ENCODE measurements around the gene ZNF574.

DNA sequence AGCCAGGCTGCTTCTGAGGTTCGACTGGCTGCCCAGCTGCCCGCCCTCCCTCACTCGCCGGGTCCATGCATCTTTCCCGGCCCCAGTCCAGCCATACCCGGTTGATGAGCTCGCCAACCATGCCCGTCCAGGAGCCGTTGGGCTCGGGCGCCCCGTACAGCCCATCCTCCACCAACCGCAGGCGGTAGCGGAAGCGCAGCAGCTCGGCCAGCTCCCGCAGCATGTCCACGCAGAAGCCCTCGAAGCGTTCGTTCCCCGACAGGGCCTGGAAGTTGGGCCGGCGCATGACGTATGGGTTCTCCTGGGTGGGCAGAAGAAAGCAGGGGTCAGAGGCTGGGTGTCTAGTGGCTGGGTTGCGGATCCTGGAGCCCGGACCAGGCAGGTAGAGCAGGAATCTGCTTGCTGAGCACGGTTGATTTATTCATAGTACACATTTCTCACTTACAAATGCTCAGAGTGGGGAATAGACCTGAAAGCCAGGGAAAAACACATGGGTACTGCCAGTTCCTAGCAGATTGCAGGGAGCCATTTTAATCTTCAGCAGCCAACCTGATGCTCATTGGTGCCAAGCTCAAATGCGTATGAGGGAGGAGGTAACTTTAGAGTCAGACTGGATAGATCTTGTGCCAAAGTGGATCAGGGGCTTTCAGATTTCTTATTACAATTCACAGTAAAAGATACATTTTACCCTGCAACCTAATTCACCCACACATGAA lies 33.4 kb upstream of the ZNF574 start:
- TF ChIP-seq POLR2AphosphoS5 (IDR thresholded peaks at IDR 0.05; ENCODE audit: low read depth) (no peak), GABPA (IDR thresholded peaks at IDR 0.05; ENCODE audit: low read depth) (no peak)
- TF ChIP-seq, protein P1, sequence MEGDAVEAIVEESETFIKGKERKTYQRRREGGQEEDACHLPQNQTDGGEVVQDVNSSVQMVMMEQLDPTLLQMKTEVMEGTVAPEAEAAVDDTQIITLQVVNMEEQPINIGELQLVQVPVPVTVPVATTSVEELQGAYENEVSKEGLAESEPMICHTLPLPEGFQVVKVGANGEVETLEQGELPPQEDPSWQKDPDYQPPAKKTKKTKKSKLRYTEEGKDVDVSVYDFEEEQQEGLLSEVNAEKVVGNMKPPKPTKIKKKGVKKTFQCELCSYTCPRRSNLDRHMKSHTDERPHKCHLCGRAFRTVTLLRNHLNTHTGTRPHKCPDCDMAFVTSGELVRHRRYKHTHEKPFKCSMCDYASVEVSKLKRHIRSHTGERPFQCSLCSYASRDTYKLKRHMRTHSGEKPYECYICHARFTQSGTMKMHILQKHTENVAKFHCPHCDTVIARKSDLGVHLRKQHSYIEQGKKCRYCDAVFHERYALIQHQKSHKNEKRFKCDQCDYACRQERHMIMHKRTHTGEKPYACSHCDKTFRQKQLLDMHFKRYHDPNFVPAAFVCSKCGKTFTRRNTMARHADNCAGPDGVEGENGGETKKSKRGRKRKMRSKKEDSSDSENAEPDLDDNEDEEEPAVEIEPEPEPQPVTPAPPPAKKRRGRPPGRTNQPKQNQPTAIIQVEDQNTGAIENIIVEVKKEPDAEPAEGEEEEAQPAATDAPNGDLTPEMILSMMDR (IDR thresholded peaks at IDR 0.05; ENCODE audit: insufficient read depth, low read length) = no peak
- TF ChIP-seq, protein P2, sequence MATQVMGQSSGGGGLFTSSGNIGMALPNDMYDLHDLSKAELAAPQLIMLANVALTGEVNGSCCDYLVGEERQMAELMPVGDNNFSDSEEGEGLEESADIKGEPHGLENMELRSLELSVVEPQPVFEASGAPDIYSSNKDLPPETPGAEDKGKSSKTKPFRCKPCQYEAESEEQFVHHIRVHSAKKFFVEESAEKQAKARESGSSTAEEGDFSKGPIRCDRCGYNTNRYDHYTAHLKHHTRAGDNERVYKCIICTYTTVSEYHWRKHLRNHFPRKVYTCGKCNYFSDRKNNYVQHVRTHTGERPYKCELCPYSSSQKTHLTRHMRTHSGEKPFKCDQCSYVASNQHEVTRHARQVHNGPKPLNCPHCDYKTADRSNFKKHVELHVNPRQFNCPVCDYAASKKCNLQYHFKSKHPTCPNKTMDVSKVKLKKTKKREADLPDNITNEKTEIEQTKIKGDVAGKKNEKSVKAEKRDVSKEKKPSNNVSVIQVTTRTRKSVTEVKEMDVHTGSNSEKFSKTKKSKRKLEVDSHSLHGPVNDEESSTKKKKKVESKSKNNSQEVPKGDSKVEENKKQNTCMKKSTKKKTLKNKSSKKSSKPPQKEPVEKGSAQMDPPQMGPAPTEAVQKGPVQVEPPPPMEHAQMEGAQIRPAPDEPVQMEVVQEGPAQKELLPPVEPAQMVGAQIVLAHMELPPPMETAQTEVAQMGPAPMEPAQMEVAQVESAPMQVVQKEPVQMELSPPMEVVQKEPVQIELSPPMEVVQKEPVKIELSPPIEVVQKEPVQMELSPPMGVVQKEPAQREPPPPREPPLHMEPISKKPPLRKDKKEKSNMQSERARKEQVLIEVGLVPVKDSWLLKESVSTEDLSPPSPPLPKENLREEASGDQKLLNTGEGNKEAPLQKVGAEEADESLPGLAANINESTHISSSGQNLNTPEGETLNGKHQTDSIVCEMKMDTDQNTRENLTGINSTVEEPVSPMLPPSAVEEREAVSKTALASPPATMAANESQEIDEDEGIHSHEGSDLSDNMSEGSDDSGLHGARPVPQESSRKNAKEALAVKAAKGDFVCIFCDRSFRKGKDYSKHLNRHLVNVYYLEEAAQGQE (IDR thresholded peaks at IDR 0.05; ENCODE audit: insufficient replicate concordance, low read depth) = no peak

Data from HL-60 (cell line).